ENCODE data around the gene CAPN11. TPM values are rescaled to one million over a fixed set of nuclear protein-coding genes. Genes with fewer than 3 reads are reported as not detected.

The CAPN11 gene
- total RNA-seq: 1 to 10 TPM in 1 of 2 donors, not detected in 1; 1.1 TPM

DNA sequence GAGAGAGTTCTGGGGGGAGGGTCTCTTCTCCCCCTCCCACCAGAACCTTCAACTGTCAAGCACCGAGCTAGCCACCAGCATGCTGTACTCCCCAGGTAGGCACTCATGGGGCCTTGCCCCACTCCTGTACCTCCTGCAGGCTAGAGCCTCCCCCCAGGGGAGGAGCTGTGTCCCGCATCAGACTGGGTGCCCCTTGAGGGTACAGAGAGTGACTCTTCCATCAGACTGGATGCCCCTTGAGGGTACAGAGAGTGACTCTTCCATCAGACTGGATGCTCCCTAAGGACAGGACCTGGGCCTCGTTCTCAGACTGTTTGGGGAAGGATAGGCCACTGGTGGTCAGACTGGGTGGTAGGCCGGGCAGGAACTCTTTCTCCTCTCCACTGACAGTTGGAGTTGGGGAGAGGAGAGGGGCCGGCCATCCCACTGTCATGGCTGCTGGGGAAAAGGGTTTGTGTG, at the start of gene CAPN11:
Gene CAPN11, plus strand, starts transcription at position 51 of the 459 bp plus-strand sequence. Its CDS starts 29 bp downstream, at position 80.
- H3K27ac Mint-ChIP-seq: no peak within 1 kb of the TSS
- H3K4me1 Mint-ChIP-seq: peaks cover 5% of the 10 kb centered on the region
- H3K4me3 Mint-ChIP-seq: no peak within 1 kb of the TSS
- H3K36me3 Mint-ChIP-seq (ENCODE audit: low read depth): no peaks in the 10 kb centered on the region
- ATAC-seq (replicated peaks): no peak
- no peaks in the 10 kb centered on the region for H3K9me3 Mint-ChIP-seq
- H3K27me3 Mint-ChIP-seq: peaks cover 3% of the 10 kb centered on the region

DNA sequence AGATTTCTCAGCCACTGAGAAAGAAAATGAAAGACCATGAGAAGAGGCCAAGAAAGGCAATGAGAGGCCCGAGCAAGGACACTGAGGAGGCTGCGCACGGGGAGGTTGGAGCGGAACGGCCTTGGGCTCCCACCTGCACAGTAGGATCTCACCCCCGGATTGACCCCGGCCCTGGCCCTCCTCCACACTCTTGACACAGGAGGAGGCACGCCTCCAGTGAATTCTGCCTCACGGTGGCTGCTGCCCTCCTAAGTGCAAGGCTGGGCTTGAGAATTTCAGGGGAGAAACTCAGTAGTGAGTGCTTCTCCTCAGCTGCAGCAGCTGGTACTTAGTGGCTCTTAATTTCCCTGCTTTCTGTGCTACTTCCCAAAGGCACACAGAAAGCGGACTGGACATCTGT, 49.4 kb upstream of the CAPN11 start:
- Mint-ChIP-seq H3K4me1 (peaks cover 12% of the 10 kb centered on the region), H3K27me3 (no peaks in the 10 kb centered on the region), H3K9me3 (no peaks in the 10 kb centered on the region), H3K4me3 (no peak overlapping the region), H3K36me3 (ENCODE audit: low read depth) (peaks cover 94% of the 10 kb centered on the region), H3K27ac (peak overlapping the region; percentile 32)
- no peak for ATAC-seq (replicated peaks)

DNA sequence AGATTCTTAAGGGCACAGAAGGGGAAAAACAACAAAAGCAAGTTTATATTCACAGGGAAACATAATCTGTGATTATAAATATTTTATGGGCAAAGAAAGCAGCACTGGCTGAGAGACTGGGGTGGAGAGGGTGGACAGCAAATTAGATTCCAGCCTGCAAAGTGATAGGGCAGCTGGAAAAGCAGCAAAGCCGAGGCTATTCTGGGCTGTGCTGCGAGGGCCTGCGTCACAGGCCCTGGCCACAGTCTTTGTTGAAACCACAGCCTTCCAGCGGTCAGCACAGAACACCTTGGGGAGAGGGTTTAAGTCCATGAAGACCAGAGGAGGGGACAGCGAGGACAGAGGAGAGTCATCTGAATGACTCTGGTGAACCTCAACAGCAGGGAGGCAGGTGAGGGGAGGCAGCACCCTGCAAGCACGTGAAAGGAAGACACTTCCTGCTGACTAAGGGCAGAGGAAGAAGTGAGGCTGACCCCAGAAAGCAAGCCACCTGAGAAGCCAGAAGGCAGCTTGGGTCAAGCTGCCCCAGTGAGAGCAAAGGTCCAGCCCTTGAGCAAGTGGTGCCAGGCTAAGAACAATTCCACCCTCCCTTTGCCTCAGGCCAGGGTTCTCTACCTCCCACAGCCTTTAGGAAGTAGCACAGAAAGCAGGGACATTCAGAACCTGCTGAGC, 48.5 kb upstream of the CAPN11 start:
- no peaks in the 10 kb centered on the region for H3K27me3 Mint-ChIP-seq
- H3K4me3 Mint-ChIP-seq: no peak overlapping the region
- peak overlapping the region; percentile 32 for H3K27ac Mint-ChIP-seq
- no peak for ATAC-seq (replicated peaks)
- H3K36me3 Mint-ChIP-seq (ENCODE audit: low read depth): peaks cover 94% of the 10 kb centered on the region
- H3K4me1 Mint-ChIP-seq: peaks cover 13% of the 10 kb centered on the region
- no peaks in the 10 kb centered on the region for H3K9me3 Mint-ChIP-seq

DNA sequence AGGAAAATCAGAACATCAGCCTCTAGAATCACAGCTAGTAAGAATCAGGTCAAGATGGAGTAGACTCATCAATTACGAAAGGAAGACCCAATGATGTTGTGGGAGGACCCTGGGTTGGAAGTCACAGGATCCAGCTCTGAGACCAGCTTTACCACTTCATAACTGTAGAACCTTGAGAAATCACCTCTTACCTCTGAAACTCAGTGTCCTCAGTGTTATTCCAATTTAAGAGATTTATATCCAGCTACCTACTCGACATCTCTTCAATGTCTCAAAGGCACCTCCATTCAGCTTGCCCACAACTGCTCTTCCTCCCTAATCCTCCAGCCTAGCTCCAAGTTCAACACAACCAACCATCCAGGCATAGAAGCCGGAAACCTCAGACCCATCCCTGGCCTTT, 47.7 kb upstream of the CAPN11 start:
- Mint-ChIP-seq H3K4me3 (no peak overlapping the region), H3K36me3 (ENCODE audit: low read depth) (peaks cover 94% of the 10 kb centered on the region), H3K9me3 (no peaks in the 10 kb centered on the region), H3K27ac (peak overlapping the region; percentile 32), H3K27me3 (no peaks in the 10 kb centered on the region), H3K4me1 (peaks cover 18% of the 10 kb centered on the region)
- no peak for ATAC-seq (replicated peaks)

DNA sequence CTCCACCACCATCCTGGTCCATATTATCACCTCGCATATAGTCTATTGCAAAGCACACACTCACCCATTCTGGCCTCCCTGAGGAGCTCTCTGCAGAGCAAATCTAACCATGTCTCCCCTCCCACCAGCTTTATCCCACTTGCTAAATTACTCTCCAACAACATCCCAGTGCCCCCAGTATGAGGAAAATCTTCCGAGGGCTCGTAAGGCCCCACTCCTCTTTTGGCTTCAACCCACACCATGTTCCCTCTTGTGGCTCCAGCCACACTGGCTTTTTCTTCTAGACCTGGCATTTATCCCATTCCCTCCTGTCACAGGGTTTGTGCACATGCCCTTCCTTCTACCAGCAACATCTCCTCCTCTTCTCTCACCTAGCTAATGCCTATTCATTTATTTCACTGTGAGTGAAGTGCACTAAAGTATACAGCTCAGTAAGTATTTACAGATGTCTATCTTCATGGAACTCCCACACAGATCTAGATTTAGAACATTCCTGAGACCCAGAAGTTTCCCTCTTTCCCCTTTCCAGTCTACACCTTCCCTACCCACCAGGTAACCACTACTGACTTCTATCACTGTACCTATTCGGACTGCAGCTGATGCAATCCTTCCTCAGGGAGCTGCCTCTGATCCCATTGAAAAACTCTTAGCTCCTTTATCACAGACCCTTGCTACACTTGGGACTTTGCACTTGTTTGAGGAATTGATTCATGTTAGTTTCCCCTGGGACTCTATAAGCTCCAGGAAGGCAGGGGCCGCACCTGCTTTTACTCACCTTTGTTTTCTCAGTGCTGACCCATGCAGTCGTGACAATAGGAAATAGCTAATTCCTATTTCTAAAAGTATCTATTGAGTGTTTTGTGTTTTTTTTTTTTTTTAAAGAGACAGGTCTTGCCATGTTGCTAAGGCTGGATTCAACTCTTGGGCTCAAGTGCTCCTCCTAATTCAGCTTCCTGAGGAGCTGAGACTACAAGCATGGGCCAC, 46.9 kb upstream of the CAPN11 start:
- H3K27me3 Mint-ChIP-seq: no peaks in the 10 kb centered on the region
- H3K4me3 Mint-ChIP-seq: no peak overlapping the region
- no peaks in the 10 kb centered on the region for H3K9me3 Mint-ChIP-seq
- no peak for ATAC-seq (replicated peaks)
- H3K4me1 Mint-ChIP-seq: peaks cover 25% of the 10 kb centered on the region
- peaks cover 94% of the 10 kb centered on the region for H3K36me3 Mint-ChIP-seq (ENCODE audit: low read depth)
- peak overlapping the region; percentile 32 for H3K27ac Mint-ChIP-seq

DNA sequence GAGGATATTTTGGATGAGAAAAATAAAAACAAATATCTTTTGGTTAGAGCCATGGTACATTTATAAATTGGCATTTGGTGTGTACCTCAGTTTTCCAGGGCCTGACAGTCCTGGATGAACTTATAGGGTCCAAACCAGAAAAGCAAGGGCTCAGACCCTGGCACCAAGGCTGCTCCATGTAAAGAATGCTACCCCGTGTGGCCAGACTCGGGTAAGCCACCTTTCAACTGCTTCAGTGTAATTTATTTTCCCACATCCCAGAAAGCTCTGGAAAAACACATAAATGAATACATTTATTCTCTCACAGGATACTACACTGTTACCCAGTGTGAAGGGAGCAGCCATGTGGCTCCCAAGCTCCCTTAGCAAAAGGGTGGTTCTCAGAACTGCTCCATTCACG, 45.2 kb upstream of the CAPN11 start:
- no peak for ATAC-seq (replicated peaks)
- H3K4me1 Mint-ChIP-seq: peaks cover 36% of the 10 kb centered on the region
- no peaks in the 10 kb centered on the region for H3K27me3 Mint-ChIP-seq
- peaks cover 90% of the 10 kb centered on the region for H3K36me3 Mint-ChIP-seq (ENCODE audit: low read depth)
- H3K27ac Mint-ChIP-seq: no peak overlapping the region
- no peak overlapping the region for H3K4me3 Mint-ChIP-seq
- no peaks in the 10 kb centered on the region for H3K9me3 Mint-ChIP-seq

DNA sequence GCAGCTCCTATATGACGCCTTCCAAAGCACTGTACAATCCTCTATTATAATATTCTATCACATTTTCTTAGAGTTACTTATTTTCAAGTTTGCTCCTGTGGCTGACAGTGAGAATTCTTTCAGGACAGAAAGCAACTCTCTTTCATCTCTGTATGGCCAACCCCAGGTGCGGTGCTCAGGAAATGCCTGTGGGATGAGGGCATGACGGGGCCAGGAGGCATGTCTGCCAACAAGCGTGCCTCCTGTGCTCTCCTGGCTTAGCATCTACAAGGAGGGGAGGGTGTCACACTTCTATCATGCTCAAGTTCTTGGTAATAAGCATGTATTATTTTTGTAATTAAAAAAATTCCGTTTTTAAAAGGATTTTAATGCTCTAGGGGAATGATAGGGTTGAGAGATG, 42.8 kb upstream of the CAPN11 start:
- Mint-ChIP-seq H3K4me1 (peaks cover 44% of the 10 kb centered on the region), H3K4me3 (no peak overlapping the region), H3K27me3 (no peaks in the 10 kb centered on the region), H3K9me3 (no peaks in the 10 kb centered on the region), H3K36me3 (ENCODE audit: low read depth) (peaks cover 76% of the 10 kb centered on the region), H3K27ac (peak overlapping the region; percentile 31)
- no peak for ATAC-seq (replicated peaks)

DNA sequence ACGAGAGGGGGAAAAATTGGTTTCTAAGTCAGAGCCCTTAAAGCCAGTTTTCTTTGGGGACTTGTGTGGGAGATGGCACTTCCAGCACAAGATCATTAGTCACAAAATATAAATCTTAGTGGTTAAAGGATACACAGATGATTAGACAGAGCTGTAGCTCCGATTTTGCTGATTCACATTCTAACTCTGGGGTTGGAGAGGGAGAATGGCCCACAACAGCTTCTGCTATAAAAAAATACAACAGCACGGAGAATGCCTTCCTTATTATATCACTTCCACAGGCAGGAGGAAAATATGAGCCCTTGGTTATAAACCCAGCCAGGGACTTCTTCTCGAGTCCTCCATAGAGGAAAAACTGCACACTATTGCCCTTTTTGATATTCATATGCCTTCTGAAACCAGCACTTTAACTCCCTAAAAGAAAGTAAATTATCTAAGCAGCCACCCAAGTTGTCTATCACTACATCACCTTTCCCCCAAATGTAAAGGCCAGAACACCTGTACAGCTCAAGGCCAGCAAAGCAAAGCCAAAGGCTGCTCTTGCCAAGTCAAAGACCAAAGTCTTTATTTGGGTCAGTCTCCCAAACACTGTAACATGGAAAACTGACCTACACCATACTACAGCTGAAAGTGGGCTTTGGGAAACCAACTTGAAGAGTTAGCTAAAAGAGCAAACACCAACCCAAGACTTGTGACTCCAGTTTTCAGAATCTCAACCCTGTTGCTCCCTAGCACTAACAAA, 41.8 kb upstream of the CAPN11 start:
- H3K36me3 Mint-ChIP-seq (ENCODE audit: low read depth): peaks cover 66% of the 10 kb centered on the region
- ATAC-seq (replicated peaks): peak; percentile 71
- no peaks in the 10 kb centered on the region for H3K9me3 Mint-ChIP-seq
- H3K4me3 Mint-ChIP-seq: peak overlapping the region; percentile 25
- H3K27ac Mint-ChIP-seq: peak overlapping the region; percentile 34
- no peaks in the 10 kb centered on the region for H3K27me3 Mint-ChIP-seq
- H3K4me1 Mint-ChIP-seq: peaks cover 40% of the 10 kb centered on the region

DNA sequence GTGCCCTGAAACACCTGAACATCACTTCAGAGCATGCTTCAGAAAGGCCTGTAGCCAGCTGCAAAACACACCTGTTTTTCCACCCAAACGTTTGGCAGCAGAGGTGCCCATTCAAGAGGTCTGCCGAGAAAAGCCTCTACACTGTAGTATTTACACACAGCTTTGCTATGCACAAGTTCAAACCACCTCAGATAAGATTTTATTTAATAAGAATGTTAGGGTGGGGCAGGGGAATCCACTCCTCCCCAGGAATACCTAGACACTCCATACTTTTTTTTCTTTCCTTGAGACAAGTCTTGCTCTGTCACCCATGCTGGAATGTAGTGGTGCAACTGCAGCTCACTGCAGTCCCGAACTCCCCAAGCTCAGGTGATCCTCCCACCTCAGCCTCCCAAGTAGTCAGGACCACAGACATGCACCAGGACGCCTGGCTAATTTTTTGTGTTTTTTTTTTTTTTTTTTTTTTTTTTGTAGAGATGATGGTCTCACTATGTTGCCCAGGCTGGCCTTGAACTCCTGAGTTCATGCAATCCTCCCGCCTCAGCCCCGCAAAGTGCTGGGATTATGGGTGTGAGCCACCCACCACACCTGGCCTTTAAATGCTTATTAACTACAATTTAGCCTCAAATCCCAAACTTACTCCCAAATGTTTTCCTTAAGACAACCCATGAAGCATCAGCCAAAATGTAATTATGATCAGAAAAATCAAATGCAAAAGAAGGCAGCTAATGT, 41.1 kb upstream of the CAPN11 start:
- Mint-ChIP-seq H3K27ac (no peak overlapping the region), H3K9me3 (no peaks in the 10 kb centered on the region), H3K27me3 (no peaks in the 10 kb centered on the region), H3K4me1 (peaks cover 43% of the 10 kb centered on the region), H3K4me3 (no peak overlapping the region), H3K36me3 (ENCODE audit: low read depth) (peaks cover 59% of the 10 kb centered on the region)
- ATAC-seq (replicated peaks): no peak

DNA sequence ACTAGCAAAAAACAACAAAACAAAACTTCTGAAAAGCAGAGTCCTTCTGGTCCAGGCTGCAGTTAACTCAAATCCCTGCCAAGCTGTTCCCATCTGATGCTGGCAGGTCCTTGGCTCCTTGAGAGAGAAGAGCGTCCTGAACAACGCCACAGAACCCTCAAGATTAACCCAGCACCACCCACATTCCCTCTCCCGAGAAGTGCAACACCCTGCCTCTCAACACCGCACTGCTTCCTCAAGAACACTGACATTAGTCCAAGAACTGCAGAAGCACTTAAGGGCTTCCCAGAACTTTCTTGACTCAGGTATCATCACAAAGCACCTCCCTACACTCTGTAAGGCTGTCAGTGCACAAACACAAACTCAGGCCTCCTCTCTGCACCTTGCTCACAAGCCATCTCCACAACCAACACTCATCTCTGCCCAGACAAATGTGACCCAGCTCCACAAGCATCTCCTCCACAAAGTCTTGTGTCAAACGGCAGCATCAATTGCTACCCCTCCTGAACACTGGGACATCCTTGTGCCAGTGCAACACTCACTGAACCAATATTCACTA, 38.8 kb upstream of the CAPN11 start:
- Mint-ChIP-seq H3K27ac (peak overlapping the region; percentile 3), H3K27me3 (no peaks in the 10 kb centered on the region), H3K4me1 (peaks cover 65% of the 10 kb centered on the region), H3K36me3 (ENCODE audit: low read depth) (peaks cover 48% of the 10 kb centered on the region), H3K9me3 (no peaks in the 10 kb centered on the region), H3K4me3 (peak overlapping the region; percentile 2)
- ATAC-seq (replicated peaks): no peak

DNA sequence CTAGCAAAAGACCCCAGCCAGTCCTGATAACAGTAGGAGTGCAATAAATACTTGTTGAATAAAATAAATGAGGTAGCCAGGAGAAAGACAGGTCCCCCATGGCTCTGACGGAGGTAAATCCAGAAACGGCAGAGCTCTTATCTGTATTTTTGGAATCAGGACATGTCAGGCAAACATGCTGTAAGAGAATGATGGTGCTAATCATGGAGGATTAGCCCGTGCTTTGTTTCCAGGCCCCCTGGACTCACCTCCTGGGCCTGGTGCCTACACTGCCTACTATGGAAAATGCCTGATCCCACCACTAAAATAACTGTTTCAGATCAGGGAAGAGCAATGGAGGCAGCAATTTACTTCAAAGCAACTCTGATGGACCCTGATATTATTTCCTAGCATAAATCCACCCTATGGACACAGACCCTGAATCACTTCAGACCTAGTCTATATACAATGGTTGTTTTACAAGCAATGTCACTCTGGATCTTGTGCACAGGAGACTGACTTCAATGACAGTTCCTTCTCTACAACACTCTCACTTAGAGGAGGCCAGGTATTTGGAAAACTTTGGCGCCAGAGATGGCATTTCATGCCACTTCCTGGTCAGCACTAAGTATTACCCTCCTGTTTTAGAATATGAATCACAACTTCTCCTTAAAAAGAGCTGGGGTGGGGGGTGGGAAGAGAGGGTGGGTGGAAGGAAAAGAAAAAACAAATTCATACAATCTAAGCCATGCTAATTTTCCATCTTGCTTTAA, 37.8 kb upstream of the CAPN11 start:
- Mint-ChIP-seq H3K9me3 (no peaks in the 10 kb centered on the region), H3K36me3 (ENCODE audit: low read depth) (peaks cover 46% of the 10 kb centered on the region), H3K27me3 (no peaks in the 10 kb centered on the region), H3K4me3 (no peak overlapping the region), H3K27ac (no peak overlapping the region), H3K4me1 (peaks cover 65% of the 10 kb centered on the region)
- ATAC-seq (replicated peaks): no peak

DNA sequence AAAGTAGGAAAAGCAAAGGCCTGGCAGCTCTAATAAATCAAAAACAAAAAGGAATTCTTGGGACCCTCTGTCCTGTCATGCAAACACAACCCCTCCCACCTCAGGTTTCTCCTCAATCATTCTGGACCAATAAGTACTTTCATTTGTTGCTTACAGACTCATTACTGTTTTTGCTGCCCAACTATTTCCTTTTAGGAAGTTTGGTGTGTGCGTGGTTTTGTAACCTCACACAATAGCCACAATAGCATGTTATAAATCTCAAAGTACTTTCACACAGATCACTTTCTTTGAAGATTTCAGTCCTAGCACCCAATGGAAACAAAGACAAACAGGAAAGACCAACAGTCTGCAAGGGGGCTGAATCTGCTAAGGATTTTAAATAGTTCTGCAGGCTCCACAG, 35.8 kb upstream of the CAPN11 start:
- H3K4me1 Mint-ChIP-seq: peaks cover 59% of the 10 kb centered on the region
- no peaks in the 10 kb centered on the region for H3K27me3 Mint-ChIP-seq
- H3K4me3 Mint-ChIP-seq: peak overlapping the region; percentile 31
- no peaks in the 10 kb centered on the region for H3K9me3 Mint-ChIP-seq
- H3K36me3 Mint-ChIP-seq (ENCODE audit: low read depth): peaks cover 43% of the 10 kb centered on the region
- ATAC-seq (replicated peaks): no peak
- peak overlapping the region; percentile 9 for H3K27ac Mint-ChIP-seq

DNA sequence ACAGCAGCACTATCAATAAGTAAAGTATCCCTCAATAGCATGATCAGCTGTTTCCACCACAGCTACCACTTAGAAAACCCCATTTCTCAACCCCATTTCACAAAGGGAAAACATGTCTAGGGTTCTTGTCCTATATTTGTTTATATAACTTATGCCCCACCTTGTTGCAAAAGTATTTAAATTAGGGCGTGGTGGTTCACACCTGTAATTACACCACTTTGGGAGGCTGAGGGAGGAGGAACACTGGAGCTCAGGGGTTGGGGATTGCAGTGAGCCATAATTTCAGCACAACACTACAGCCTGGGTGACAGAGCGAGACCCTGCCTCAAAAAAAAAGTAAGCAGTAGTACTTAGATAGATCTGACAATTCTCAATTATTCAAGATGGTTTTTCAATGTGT, 35.1 kb upstream of the CAPN11 start:
- no peak for ATAC-seq (replicated peaks)
- Mint-ChIP-seq H3K4me3 (peak overlapping the region; percentile 31), H3K36me3 (ENCODE audit: low read depth) (peaks cover 39% of the 10 kb centered on the region), H3K27ac (no peak overlapping the region), H3K9me3 (no peaks in the 10 kb centered on the region), H3K4me1 (peaks cover 56% of the 10 kb centered on the region), H3K27me3 (no peaks in the 10 kb centered on the region)
